ENCODE data around the gene SIK2.

Gene SIK2

GRCh38 chr11:111730871-111731591 lies 128.8 kb downstream of the SIK2 start:
- TF ChIP-seq, protein P1, sequence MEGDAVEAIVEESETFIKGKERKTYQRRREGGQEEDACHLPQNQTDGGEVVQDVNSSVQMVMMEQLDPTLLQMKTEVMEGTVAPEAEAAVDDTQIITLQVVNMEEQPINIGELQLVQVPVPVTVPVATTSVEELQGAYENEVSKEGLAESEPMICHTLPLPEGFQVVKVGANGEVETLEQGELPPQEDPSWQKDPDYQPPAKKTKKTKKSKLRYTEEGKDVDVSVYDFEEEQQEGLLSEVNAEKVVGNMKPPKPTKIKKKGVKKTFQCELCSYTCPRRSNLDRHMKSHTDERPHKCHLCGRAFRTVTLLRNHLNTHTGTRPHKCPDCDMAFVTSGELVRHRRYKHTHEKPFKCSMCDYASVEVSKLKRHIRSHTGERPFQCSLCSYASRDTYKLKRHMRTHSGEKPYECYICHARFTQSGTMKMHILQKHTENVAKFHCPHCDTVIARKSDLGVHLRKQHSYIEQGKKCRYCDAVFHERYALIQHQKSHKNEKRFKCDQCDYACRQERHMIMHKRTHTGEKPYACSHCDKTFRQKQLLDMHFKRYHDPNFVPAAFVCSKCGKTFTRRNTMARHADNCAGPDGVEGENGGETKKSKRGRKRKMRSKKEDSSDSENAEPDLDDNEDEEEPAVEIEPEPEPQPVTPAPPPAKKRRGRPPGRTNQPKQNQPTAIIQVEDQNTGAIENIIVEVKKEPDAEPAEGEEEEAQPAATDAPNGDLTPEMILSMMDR (conservative IDR thresholded peaks at IDR 0.05; ENCODE audit: low read depth, low read length): no peak
- peak; percentile 98 for DNase-seq (ENCODE audit: low read depth)

GRCh38 chr11:111731821-111732220 lies 129.6 kb downstream of the SIK2 start:
- no peak for DNase-seq (ENCODE audit: low read depth)
- TF ChIP-seq, protein P1 (conservative IDR thresholded peaks at IDR 0.05; ENCODE audit: low read depth, low read length): no peak
- no peak overlapping the region for H3K4me3 ChIP-seq (ENCODE audit: low read depth, low read length)

More at GRCh38 chr11:111730871-111731591, 128.8 kb downstream of the SIK2 start:
- no peak overlapping the region for H3K4me3 ChIP-seq (ENCODE audit: low read depth, low read length)

GRCh38 chr11:111733016-111733415 lies 130.8 kb downstream of the SIK2 start:
- TF ChIP-seq, protein P1 (conservative IDR thresholded peaks at IDR 0.05; ENCODE audit: low read depth, low read length): no peak
- peak; percentile 88 for DNase-seq (ENCODE audit: low read depth)
- H3K4me3 ChIP-seq (ENCODE audit: low read depth, low read length): no peak overlapping the region

- TF ChIP-seq, protein P1 (conservative IDR thresholded peaks at IDR 0.05; ENCODE audit: low read depth, low read length): no peak
- no peak for DNase-seq (ENCODE audit: low read depth)
- no peak overlapping the region for H3K4me3 ChIP-seq (ENCODE audit: low read depth, low read length)
These were observed 131.4 kb downstream of the SIK2 start for GRCh38 chr11:111733611-111734088.

- DNase-seq (ENCODE audit: low read depth): peak; percentile 55
- H3K4me3 ChIP-seq (ENCODE audit: low read depth, low read length): no peak overlapping the region
- TF ChIP-seq, protein P1 (conservative IDR thresholded peaks at IDR 0.05; ENCODE audit: low read depth, low read length): no peak
These were observed 132.1 kb downstream of the SIK2 start for GRCh38 chr11:111734101-111734953.

DNA sequence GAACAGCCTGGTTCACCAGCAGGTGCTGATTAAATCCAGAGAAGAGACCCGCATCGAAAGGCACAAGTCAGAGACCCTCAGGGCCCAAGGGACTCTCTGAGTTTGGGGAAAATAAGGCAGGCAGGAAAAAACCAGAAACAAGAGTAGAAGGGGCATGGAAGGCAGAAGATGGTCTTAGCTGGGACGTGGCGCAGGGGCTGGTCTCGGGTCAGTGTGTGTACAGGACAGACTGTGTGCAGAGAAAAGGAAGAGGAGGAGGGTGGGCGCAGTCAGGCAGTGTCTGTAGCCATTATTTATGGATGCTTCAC lies 132.7 kb downstream of the SIK2 start:
- no peak for DNase-seq (ENCODE audit: low read depth)
- TF ChIP-seq, protein P1 (conservative IDR thresholded peaks at IDR 0.05; ENCODE audit: low read depth, low read length): no peak
- H3K4me3 ChIP-seq (ENCODE audit: low read depth, low read length): no peak overlapping the region

Measured in choroid plexus epithelial cell (primary cell).